SW480 (cell line): ENCODE data around the gene CHD1L.
"Not testable (repeated sequence)": the region's sequence is repeated elsewhere in the genome, so short reads cannot be mapped to it uniquely, and the experiment has no call there.

Source experiments
- DNase-seq: peaks from one replicate; pipeline ENCODE4 v3.0.0-alpha.2; 2016; ENCODE audit warnings: low spot score

CHD1L gene

DNA sequence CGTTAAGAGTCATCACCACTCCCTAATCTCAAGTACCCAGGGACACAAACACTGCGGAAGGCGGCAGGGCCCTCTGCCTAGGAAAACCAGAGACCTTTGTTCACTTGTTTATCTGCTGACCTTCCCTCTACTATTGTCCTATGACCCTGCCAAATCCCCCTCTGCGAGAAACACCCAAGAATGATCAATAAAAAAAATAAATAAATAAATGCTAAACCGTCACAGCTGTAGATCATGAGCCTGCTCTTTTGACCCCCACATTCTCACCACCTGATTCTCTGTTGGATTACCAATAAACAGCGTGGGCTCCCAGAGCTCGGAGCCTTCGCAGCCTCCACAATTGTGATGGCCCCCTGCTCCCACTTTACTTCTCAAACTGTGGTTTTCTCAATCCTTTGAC is 8.6 kb upstream of the CHD1L start:
- DNase-seq: not testable (repeated sequence)

DNA sequence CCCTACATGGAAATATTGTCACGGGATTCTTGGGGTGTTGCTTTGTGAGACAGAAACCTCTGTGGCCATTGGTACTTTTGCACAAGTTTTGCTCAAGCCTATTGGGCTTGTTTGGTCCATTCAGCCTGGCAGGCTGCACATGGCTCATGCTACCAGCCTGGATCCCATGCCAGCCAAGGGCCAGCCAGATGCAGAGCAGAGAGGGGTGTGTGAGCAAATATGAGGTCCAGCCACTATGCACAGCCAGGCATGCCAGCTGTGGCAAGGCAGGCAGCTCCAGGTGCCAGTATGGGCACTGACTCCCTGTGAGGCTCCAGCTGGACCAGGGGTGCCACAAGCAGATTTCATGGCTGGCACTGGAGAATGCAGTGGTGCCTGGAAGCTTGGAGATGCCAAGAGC is 6.7 kb upstream of the CHD1L start:
- no peak for DNase-seq

DNA sequence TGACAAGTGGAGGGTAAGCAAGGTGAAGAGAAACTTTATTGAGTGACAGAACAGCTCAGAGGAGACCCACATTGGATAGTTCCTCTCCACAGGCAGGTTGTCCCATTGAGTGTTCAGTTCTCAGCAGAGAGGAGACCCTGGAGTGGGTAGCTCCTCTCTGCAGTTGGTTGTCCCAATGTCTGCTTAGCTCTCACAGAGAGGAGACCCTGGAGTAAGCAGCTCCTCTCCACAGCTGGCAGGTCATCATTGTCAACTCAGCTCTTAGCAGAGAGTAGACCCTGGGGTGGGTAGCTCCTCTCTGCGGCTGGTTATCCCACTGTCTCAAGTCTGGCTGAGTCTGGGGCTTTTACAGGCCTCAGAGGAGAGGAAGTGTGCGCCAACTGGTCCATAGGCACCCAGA is 6.0 kb upstream of the CHD1L start:
- no peak for DNase-seq

DNA sequence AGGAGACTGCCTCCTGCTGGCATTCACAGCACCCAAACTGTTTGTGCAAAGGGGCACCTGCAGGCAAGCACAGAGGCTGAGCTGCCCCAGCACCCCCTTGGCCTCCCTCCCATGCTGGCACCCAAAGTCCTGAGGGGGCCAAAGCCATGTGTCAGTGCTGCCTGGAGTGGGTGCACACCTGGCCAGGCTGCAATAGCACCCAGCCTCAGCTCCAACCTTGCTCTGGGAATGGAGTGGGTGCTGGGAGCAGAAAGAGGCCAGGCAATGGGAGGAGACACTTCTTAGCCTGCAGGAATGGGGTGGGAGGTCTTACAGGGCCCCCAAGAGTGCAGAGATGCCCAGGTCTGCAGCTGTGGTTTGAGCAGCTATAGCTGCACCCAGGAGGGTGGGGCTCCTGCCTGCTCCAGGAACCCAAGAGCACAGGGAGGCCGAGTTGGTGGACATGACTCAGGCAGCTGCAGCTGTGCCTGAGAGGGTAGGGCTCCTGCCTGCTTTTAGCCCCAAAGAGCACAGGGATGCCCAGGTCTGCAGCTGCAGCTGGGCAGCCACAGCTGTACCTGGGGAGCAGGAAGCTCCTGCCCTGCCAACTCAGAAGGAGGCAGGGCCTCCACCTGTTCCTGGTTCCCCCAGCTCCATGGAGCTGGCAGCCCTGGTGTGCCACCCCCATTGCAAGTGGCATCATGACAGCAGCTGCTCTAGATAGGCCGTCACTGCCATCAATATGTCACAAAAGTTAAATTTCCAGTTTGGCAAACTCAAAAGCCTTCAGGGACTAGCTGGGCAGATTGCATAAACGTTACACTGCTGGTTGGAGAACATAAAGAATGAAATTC is 5.3 kb upstream of the CHD1L start:
- peak; percentile 17 for DNase-seq

DNA sequence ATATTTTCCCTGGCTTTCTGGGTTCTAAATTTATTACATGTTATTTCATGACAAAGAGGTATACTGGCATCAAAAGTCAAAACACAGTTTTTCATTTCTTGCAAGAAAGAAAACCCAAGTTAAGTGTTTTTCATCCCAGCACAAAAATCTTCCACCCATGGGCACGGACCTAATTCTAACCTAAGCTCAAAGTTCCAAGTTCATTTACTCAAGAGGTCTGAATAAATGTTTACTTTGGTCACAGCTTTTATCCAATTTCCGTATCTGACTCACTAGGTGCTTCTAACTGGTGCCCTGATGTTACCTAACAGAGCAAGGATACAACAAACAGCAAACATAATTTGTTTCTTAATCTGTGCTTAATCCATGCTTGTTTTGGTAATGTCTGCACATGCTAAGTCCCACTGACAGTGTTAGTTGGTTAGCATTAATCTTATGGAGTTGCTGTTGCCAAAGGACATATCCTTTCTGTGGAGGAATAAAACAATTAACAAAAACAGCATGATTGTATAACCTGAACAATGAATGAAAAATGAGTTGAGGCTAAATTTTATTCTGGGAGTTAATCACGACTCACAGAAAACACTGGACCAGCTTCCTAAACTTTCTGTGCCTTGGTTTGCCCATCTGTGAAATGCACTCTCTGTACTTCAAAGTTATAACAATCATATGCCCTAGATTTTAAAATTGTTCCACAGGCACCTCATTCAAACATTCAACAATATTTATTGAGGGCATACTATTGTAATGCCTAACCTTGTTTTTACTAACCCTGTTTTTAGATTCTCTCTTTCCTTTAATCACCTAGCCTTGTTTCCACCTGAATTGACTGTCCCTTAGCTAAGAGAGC is 4.2 kb upstream of the CHD1L start:
- peak; percentile 8 for DNase-seq

DNA sequence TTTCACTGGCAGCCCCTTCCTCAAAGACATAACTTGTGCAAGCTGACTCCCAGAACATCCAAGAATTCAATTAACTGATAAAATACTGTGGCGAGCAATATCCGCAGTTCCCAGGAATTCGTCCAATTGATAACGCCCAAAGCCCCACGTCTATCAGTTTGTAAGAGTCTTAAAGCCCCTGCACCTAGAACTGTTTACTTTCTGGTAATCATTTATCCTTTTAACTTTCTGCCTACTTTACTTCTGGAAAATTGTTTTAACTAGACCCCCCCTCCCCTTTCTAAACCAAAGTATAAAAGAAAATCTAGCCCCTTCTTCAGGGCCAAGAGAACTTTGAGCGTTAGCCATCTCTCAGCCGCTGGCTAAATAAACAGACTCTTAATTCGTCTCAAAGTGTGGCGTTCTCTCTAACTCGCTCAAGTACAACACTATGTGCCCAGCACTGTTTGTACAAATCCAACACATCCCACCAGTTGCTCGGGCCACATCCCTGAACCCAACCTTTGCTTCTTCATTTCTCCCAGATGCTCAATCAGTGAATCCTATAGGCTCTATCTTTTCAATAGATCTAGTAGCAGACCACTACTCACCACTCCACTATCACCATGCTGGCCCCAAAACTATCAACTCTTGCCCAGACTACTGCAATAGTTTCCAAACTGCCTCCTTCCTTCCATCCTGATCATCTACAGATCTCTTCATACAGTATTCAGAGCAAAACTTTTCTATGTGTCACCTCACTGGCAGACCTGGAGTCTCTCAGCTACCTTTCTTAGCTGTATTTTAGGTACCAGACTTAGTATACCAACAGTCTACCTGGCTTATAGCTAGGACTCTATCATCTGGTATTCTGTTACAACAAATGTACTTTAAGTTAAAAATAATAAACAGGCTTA is 3.3 kb upstream of the CHD1L start:
- no peak for DNase-seq

DNA sequence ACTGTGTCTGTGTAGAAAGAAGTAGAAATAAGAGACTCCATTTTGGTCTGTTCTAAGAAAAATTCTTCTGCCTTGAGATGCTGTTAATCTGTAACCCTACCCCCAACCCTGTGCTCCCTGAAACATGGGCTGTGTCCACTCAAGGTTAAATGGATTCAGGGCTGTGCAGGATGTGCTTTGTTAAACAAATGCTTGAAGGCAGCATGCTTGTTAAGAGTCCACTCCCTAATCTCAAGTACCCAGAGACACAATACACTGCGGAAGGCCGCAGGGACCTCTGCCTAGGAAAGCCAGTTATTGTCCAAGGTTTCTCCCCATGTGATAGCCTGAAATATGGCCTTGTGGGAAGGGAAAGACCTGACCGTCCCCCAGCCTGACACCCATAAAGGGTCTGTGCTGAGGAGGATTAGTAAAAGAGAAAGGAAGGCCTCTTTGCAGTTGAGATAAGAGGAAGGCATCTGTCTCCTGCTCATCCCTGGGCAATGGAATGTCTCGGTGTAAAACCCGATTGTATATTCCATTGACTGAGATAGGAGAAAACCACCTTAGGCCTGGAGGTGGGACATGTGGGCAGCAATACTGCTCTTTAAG is 2.3 kb upstream of the CHD1L start:
- not testable (repeated sequence) for DNase-seq

DNA sequence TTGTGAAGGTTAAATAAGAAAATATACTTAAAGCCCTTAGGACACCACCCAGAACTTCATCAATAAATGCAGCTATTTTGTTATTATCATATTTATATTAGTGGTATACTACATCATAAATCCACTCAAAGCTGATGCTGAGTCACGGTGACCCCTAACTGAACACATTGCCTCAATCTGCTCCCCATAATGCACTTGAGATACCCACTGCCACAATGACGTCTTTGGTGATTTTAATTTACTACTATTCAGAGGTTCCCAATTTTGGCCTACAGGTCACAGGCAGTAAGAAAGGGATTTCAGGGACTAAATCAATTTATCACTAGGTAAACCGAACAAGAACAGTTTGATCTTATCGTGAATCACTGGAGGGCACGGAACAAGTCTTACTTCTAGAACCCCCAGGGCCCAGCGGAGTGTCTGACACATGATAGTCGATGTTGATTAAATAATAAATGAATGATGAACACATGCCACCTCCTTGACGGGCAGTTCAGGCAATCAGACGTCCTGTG is 493 bp upstream of the CHD1L start:
- DNase-seq: no peak

DNA sequence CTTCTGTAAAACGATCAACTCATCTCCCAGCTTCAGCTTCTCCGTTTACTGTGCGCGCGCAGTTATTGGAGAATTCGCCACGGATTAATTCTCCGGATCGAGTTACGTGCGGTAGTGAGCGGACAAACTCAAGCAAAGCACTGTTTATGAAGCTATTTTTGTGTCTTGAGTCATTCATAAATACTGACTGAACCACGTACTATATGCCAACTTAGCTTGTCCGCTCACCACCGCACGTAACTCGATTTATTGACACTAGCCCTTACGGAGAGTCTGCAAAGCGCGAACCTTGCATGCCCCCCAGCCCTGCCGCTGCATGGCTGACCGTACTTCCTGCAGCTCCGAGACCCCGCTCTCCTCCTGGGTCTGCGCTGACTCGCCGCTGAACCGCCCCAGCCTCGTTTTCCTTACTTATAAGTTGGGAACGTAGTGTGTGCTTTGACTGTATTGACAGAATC is 773 bp downstream of the CHD1L start:
- peak; percentile 46 for DNase-seq

DNA sequence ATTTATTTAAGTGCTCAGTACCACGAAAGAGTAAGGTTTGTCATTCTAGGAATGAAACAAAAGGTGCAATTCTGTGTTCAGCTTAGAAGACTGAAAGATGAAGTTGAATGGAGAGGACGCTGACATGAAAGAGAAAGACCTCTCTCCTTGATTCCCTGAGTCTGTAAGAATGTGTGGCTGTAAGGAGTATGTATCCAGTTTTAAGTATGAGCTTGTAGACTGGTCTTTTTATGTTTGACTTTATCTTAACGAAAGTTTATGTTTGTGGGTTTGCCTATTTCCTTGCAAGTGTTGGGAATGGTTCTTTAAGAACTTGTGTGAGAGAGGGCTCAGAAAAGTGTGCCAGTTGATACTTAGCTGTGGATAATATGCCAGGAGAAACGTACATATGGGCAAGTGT is 1.4 kb downstream of the CHD1L start:
- DNase-seq: peak; percentile 24

DNA sequence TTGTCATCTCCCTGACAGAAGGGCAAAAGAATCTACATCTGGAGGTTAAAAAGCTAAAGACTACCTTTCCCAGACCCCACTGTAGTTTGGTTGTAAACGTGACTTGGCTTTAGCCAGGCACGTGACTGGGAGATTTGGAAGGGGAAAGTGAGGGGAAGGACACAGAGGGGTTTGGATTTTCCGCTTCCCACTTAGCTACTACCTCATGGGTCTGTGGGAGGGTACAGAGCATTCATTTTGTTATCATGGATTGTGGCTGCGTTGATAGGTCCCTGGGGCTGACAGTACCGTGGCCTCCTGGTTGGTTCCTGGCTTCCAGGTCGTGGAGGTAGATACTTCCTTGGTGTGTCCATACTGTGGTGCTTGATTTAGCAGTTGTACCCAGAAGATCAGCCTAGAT is 2.6 kb downstream of the CHD1L start:
- no peak for DNase-seq

DNA sequence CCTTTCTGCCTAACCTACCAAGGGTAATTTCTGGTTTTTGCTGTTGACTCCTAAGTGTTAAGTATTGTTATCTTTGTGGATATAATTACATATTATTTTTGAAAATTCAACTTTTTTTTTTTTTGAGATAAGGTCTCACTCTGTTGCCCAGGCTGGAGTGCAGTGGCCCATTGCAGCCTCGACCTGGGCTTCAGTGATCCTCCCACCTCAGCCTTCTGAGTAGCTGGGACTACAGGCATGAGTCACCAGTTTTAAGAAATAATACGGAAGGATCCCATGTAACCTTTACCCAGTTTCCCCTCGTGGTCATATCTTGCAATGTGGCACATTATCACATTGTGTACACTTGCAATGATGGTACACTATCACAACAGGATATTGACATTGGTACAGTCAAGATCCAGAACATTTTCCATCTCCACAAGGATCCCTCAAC is 3.1 kb downstream of the CHD1L start:
- no peak for DNase-seq

DNA sequence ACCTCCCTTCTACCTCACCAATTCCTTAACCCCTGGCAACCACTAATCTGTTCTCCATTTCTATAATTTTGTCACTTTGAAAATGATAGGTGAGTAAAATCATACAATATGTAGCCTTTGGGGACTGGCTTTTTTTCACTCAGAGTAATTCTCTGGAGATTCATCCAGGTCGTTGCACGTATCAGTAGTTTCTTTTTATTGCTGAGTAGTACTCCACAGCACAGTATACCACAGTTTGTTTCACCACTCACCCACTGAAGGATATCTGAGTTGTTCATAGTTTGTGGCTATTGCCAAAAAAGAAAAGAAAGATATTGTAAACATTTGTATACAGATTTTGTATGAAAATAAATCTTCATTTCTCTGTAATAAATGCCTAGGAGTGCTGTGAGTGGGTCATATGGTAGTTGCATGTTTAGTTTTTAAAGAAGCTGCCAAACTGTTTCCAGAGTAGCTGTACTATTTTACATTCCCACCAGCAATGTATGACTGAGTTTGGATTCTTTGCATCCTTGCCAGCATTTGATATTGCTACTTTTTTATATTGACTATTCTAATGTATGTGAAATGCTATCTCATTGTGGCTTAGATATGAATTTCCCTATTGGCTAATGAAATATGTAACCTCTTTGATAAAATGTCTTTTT is 3.7 kb downstream of the CHD1L start:
- DNase-seq: no peak

DNA sequence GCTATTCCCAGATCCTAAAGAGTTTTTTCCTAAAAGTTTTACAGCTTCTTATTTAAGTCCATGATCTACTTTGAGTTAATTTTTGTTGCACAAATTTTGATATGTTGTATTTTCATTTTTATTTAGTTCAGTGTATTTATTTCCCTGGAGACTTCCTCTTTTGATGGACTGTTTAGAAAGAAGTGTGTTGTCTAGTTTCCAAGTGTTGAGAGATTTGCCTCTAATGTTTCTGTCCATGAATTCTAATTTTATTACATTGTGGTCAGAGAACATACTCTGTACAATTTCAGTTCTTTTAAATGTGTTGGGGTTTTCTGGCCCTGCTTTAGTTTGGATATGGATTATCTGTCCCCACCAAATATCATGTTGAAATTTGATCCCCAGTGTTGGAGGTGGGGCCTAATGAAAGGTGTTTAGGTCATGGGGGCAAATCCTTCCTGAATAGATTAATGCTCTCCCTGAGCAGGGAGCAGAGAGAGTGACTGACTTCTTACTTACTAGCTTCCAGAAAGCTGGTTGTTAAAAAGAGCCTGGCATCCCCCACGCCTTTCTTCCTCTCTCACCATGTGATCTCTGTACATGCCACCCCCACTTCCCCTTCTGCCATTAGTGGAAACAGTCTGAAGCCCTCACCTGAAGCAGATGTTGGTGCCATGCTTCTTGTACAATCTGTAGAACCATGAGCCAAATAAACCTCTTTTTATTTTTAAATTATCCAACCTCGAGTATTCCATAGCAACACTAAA is 4.6 kb downstream of the CHD1L start:
- peak; percentile 73 for DNase-seq

DNA sequence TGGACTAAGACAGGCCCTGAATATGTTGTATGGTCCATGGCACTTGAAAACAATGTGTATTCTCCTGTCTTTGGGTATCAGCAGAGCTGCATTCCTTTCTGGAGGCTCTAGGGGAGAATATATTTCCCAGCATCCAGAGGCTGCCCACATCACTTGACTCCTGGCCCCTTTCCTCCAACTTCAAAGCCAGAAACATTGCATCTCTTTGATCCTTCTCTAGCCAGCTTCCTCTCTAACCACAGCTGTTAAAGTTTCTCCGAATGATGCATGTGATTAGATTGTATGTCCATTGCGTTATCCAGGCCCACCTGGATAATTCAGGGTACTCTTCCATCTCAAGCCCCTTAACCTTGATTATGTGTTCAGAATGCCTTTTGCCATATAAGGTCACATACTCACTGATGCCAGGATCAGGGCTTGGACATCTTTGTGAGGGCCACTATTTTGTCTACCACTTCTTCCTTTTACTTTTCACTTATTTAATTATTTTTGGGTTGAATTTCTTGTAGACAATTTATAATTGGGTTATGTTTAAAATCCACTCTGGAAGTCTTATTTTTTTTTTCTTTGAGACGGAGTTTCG is 5.3 kb downstream of the CHD1L start:
- peak; percentile 96 for DNase-seq

DNA sequence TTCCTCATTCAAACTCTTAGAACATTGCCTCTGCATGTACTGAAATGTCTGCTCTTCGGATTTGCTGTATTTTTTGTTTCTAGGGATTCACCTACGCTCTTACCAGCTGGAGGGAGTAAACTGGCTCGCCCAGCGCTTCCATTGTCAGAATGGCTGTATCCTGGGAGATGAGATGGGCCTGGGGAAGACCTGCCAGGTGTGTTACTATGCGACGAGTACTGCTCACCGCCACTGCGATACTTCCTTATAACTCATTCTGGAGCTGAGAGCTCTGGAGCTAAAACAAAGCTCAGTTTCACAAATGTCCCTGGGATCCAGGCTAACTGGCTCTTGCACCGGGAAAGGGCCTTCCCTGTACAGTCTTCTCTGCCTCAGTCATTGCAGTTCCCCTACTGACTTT is 10.1 kb downstream of the CHD1L start:
- DNase-seq: no peak

DNA sequence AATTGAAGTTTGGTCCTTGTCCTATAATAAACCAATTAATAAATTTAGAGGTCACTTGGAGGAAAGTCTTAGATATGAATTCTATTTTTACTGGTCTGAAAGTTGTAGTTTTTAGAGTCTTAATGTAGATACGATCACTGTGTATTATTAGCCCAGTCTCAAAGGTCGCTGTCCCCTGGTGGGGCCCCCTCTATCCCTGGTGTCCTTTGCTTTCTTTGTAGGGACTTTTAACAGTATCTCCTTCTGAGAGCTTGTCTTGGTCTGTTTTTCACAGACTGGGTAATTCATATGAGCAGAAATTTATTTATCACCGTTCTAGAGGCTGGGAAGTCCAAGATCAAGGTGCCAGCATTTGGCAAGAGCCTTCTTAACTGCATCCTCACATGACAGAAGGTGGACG is 18.5 kb downstream of the CHD1L start:
- no peak for DNase-seq

DNA sequence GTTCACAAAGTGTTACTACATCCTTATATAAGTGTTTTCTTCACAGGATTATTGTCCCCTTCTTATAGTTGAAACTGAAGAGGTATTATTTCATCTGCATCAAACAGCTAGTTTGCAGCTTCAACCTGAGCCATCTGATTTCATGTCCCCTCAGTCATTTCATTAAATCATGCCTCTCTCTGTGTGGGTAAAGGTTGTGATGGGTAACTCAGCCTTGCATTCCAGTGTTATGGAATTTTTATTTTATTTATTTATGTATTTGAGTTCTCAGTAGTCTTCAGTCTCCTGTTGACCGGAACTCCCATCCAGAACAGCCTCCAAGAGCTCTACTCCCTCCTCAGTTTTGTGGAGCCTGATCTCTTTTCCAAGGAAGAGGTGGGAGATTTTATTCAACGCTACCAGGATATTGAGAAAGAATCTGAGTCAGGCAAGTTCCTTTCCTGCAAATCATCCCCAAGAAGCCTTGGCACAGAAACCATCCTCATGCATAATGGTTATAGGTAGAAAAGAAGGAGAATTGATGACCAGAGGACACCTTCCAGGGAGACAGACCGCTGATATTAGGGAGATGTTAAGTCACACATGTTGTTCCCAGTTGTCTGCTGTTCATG is 21.8 kb downstream of the CHD1L start:
- DNase-seq: no peak

DNA sequence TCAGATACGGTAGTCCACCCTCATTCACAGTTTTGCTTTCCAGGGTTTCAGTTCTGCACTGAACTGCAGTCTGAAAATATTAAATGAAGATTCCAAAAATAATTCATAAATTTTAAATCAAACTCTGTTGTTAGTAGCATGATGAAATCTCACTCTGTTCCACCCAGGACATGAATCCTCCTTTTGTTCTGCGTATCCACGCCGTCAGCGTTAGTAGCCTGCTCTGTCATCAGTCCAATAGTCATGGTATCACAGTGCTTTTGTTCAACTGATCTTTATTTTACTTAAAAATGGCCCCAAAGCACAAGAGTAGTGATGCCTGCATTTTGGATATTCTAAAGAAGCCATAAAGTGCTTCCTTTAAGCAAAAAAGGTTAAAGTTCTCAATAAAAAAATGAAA is 23.9 kb downstream of the CHD1L start:
- no peak for DNase-seq
